GM19468 (cell line): Measurements from ENCODE around the gene PANK4.
"Not testable (repeated sequence)": the region's sequence is repeated elsewhere in the genome, so short reads cannot be mapped to it uniquely, and the experiment has no call there.

Experiments
- ATAC-seq: cut with Tn5 transposase; IDR thresholded peaks from one replicate; pipeline ENCODE4 v1.9.1; 2021; ENCODE audit warnings: mild to moderate bottlenecking, moderate library complexity, moderate number of reproducible peaks; ENCODE audit not compliant: unreplicated experiment; ENCODE audit errors: extremely low read depth

The PANK4 gene

DNA sequence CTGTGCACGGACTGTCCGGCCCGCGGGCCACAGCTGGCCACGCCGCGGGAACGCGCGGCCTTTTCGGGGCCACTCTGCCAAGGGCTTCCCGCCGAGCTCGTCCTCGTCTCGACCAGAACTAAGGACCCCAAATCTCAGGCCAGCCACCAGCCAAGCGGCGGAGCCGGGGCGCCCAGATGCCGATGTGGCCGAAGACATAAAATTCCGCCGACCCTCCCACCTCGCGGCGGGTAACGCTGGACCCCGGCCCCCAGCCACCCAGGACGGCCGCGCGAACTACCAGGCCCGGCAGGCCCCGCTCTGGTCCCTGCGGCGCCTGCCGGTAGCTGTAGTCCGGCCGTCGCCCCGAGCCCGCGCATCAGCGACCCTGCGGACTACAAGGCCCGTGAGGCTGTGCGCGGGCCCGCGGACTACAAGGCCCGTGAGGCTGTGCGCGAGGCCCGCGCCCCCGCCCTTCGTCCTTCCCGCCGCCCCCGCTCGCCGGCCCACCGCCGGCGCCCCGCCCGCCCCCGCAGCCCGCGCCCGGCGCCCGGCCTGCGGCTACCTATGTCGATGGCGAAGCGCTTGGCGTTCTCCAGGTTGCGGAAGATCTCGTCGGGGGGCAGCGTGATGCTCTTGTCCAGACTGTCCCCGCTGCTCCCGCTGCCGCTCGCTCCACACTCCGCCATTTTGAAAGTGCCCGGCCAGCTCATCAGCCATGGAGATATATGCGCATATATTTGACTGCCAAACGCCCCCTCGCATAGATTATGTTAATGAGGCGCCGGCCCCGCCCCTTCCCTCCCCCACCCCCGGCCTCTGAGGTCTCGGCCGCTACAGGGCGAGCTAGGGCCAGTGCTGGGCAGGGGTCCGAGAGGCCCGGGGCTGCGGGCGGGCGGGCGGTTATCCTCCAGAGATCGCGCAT, at the start of gene PANK4:
Gene PANK4 (minus strand): TSS at position 677 of the 904 bp plus-strand sequence. CDS start 9 bp downstream, at position 668.
- ATAC-seq: peak; percentile 75

DNA sequence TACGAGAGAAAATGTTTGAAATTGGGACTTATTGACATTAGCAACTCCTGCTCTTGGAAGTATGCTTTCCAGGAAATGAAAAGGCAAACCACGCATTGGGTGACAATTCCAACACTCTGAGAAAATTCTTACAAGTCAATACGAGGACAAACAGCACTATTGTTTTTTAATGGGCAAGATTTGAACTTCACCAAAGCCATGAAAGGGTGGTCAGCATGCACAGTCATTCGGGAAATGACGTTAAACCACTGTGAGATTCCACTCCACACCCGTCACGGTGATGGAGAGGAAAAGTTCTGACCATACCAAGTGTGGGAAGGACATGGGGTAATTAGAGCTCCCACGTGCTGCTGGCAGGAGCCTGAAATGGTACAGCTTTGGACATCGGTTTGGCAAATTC, 48.0 kb upstream of the PANK4 start:
- ATAC-seq: no peak

DNA sequence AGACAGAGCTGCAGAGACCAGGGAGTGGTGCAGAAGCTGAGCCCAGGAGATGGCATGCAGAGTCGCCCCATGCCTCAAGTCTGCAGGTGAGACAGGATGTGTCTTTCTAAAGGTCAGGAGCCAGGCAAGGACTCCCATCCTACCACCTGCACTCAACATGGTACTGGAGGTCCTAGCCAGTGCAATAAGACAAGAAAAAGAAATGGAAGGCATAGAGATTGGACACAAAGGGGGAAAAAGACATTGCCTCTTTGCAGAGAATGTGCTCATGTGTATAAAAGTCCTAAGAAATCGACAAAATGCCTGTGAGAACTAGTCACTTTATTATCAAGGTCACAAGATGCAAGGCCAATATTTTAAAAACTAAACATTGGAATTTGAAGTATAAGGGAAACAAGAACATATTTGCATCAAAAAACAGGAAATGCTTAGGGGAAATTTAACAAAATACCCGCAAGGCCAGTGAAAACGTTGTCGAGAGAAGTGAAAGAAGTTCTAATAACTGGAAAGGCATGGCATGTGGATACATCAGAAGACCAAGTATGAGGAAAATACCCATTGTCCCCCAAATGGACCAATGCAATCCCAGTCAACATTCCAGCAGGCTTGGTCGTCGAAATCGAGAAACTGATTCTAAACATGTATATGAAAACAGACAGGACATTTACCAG, 47.0 kb upstream of the PANK4 start:
- ATAC-seq: no peak

DNA sequence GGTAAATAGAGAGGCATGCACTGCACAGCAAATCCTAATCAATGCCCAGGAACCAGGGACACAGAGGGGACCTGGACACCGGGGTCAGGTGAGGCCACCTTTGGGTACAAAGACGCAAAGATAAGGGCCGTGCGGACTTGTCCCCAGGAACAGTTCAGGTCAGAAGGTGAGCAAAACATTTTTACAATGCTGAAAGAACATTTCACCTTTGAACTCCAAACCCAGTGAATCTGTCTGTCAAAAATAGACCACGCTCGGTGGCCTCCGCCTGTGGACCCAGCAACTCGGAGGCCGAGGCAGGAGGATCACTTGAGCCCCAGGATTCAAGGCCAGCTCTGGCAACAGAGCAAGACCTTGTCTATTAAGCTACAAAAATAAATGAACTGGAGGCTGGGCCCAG, 45.0 kb upstream of the PANK4 start:
- no peak for ATAC-seq

DNA sequence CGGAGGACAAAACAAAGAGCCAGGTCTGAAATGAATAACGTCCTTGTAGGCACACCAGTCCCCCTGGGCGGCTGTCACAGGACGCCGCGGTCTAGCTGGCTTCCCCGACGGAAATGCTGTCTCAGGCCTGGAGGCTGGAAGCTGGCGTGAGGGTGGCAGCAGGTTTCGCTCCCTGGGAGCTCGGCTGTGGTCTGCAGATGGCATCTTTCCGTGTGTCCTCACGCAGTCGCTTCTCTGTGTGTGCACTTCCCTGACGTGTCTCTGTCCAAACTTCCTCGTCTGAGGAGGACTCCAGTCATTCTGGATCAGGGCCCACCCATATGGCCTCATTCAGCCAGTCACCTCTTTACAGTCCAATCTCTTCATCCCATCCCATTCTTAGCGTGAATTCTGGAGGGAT, 43.9 kb upstream of the PANK4 start:
- no peak for ATAC-seq

DNA sequence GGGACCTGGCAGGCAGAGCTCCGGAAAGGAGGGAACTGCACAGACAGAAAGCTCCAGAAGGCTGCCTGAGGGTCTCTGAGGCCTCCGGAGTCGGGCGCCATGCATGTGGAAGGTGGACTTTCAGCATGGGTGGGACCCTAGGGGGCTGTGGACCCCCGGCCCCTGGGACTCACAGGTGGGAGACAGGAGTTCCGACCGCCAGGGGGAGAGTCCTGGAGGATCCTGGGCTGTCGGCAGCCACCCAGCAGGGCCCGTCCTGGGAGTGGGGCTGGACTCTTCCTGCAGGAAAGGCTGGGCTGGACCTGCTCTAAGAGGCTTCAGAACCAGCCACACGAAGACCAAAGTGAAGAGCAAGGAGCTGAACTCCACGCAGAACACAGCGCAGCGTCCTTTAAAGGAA, 43.3 kb upstream of the PANK4 start:
- not testable (repeated sequence) for ATAC-seq

DNA sequence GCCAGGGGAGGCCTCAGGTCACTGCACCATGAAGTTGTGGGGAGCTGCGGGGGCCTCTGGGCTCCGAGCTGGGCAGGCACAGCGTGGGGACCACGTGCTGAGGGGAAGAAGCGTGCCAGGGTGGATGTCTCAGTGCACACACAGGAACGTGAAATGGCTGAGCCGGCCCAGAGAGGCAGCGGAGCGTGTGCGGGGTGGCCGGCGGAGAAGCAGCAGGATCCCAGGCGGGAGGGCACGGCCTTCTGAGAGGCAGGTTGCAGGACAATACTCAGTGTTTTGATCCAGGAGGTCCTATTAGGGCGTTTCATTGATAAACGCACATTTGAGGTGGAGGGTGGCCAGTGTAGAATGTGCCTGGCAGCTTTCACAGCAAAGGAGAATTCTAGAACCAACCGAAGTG, 42.7 kb upstream of the PANK4 start:
- ATAC-seq: no peak

DNA sequence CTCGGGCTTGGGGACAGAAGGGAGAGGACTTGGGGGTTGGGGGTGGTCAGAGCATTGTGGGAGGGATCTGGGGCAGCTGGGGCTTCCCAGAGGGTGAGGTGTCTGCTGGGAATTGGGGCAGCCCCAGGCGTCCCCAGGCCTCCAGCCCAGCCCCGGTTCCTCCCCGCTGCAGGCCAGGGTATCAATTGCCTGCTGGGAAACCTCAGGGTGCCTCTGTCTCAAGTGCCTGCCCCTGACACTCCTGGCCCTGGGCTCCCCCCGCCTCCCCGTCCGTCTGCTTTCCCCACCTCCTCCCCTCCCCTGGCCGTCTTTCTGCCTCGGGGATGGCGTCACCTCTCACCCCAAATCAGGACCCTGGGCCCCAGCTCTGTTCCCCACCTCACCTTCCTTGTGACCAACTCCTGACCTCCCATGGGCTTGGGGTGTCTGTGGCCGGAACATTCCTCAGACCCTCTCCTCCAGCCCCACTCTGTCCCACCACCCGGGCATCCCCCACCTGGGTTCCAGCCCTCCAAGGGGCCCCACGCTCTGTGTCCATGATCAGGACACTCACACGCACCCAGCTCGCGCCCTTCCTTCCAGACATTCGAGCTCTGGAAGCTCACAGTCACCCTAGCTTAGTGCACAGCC, 41.9 kb upstream of the PANK4 start:
- ATAC-seq: not testable (repeated sequence)

DNA sequence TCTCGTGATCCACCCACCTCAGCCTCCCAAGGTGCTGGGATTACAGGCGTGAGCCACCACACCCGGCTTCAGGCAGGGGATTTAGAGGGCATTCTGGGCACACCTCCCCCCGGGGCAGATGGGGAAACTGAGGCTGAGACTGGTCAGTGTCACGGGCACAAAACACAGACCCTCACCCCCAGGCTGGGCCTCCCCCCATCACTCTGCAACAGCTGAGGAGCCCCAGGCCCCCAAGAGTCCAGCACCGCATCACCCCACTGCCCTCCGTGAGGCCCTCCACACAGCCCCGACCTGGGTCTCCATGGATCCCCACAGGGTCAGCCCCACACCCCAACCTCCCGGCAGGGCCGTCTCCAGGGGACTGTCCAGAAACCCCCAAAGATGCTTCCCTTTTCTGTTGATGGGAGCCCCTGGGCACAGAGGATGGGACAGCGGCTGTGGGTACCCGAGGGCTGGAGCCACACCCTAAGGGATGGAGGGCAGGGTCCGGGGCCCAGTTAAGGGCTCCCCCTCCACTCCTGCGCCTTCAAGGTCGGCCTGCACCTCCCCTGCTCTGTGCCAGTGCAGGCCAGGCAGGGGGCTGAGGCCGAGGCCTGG, 40.8 kb upstream of the PANK4 start:
- ATAC-seq: no peak

DNA sequence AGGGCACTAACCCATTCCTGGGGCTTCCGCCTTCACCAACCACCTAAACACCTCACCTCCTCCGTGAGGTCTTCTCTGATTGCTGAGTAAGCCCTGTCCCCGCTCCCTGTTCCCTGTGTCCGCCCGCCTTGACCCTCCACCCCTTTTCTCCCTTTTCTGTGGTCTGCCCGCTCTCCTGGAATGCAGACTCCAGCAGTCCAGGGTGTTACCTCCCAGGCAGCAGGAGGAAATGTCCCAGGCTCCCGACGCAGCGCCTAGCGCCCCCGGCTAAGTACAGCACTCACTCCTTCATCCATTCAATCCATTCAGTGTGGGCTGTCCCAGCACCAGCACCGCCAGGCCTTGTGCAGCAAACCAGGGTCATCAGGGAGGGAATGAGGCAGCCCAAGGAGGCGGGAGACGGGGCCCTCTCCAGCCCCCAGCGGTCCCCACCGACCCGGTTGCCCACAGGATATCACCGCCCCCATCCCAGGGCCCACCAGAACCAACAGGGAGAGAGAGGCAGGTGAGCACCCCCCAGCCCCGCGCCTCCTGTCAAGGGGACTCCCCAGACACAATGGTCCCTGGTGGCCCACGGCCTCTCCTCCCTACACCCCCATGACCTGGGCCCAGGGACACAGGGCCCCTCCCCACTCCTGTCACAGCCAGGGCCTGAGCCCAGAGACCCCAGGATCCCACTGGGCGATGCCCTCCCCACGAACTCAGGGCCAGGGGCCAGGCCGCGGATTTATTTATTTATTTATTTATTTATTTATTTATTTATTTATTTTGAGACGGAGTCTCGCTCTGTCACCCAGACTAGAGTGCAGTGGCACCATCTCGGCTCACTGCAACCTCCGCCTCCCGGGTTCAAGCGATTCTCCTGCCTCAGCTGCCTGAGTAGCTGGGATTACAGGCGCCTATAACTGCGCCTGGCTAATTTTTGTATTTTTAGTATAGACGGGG, 40.0 kb upstream of the PANK4 start:
- no peak for ATAC-seq

DNA sequence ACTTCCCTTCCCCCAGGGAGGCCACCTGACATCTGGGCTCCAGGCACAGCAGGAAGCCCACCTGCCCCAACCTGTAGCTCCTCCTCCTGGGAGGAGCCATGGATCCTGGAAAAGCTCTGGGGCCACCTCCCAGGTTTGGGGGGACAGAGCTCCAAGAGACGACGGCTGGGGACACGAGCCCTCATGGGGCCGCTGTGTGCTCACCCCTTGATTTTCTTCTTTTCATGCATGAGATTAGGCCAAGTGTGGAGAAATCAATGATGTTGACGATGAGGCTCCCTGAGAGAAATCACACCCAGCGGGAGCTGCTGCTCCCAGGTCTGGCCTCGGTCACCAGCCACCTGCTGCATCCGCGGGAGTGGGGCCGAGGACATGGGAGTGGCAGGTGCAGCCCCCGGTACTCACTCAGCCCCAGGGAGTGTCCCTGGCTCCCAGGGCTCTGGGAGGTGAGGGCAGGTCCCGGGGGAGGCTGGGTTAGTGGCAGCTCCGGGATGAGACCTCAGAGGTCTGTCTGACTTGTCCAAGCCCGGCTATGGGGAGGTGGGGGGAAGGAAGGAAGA, 38.5 kb upstream of the PANK4 start:
- ATAC-seq: no peak

DNA sequence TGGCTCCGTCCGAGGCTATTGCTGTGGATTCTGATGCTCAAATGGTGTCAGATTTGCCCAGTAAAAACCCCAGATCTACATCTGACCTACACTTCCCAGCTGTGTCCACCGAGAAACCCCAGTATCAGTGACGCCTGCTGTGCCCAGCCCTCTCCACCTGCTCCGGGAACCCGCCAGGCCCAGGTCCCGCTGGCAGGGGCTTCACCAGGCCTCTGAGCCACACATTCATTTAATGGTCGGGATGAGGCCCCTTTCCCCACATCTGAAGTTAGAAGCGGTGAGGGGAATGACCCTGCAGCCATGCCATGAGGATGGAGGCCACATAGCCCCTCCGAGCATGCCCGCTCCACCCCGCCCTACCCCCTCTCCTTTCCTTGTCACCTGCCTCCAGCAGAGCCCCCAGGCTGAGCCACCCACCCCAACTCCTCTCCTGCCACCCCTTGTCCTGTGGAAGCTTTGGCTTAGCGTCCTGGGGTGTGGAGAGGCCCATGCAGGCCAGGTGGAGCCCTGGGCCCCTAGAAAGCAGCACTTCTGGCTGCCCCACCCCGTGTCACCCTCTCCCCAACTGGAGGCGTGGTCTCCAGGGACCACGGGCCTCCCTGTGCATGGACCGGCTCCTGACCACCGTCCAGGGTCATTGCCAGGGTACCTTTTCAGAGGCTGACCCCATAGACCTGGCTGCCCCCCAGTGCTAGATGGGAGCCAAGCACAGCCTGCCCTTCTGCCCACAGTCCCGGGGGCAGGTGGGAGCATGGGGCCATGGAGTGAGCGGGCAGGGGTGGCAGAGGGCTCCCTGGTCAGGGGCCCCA, 37.8 kb upstream of the PANK4 start:
- no peak for ATAC-seq

DNA sequence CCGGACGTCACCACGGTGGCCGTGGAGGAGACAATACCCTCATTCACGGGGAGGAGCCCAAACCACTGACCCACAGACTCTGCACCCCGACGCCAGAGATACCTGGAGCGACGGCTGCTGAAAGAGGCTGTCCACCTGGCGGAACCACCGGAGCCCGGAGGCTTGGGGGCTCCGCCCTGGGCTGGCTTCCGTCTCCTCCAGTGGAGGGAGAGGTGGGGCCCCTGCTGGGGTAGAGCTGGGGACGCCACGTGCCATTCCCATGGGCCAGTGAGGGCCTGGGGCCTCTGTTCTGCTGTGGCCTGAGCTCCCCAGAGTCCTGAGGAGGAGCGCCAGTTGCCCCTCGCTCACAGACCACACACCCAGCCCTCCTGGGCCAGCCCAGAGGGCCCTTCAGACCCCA, 36.8 kb upstream of the PANK4 start:
- no peak for ATAC-seq

DNA sequence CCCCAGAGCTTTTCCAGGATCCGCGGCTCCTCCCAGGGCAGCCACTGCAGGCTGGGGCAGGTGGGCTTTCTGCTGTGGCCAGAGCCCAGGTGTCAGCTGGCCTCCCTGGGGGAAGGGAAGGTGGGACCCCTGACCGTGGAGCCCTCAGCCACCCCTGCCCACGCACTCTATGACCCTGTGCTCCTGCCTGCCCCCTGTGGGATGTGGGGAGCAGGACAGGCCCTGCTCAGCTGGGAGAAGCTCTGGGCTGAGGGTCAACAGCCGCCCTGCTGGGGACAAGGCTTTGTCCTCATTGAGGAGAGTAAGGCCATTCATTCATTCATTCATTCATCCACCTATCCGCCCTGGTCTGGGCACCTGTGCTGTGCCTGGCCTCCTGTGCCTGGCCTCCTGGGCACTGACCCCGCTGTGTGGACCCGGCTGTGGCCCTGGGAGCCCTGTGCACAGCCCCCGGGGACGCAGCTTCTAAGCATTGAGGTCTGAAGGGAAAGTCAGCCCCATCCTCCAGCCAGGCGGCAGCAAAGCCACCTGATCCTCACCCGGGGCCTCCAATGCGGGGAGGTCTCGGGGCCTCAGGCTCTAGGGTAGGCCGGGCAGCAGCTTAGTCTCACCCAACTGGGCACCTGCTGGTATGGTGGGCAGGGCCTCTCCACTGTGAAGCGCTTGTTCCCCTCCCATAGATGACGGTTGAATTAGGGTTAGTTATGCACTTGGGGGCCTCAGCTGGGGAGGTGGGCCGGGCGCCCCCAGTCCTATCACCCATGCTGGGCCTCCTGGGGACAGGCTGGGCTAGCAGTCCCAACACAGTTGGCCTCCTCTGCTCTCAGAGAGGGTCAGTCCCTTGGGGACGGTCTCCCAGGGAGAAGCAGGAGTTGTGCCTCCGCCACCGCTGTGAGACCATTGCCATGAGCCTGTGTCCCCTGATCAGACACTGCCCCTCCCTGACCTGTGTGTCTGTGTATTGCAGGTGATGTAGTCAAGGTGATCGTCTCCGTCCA, 35.8 kb upstream of the PANK4 start:
- no peak for ATAC-seq

DNA sequence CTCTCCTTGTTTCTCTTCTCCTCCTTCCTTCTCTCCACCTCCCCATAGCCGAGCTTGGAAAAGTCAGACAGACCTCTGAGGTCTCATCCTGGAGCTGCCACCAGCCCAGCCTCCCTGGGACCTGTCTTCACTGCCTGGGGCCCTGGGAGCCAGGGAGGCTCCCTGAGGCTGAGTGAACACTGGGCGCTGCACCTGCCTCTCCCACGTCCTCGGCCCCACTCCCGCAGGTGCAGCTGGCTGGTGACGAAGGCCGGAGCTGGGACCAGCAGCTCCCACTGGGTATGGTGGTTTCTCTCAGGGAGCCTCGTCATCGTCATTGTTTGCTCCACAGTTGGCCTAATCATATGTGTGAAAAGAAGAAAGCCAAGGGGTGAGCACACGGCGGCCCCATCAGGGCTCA, 35.0 kb upstream of the PANK4 start:
- no peak for ATAC-seq

DNA sequence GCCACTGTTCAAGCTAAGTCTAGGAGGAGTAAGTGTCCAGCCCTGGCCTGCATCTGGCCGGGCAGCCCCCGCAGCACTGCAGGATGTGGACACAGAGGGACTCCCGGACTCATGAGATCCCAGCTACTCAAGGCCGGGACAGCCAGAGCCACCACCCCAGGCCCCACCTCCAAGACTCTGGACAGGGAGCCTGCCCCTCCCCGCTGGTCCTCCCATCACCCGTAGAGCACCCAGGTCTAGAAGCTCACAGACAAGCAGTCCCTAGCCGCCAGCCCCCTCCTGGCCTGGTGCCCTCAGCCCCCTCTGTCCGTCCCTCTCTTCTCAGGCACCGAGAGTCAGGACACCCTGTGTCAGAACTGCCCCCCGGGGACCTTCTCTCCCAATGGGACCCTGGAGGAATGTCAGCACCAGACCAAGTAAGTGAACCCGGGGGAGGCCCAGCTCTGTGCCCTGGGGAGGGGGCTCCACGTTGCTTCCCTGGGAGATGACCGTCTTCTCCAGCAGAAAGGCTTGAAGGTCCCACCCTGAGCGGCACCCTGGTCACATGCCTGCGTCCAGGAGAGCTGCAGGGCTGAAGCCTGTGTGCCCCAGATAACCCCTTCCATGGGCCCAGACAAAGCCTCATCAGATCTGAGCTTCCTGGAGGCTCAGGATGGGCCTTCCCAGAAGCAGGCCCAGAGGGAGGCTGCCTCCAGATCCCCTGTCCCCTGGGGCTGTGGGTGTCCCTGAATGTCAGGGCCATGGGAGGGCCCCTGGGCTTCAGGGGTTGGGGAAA, 34.1 kb upstream of the PANK4 start:
- ATAC-seq: no peak
